Measurements from ENCODE around the gene SLC7A8.

The SLC7A8 gene

GRCh38 chr14:23091294-23092225, 91.9 kb downstream of the SLC7A8 start:
- Histone ChIP-seq H3K9me3 (ENCODE audit: insufficient read depth, low read length, severe bottlenecking) (no peaks in the 10 kb centered on the region), H3K79me2 (ENCODE audit: insufficient read depth, low read length) (peaks cover 84% of the 10 kb centered on the region), H3K4me3 (ENCODE audit: low read depth in 1 of 2, low read length in 2 of 2) (no peak overlapping the region), H2AFZ (ENCODE audit: low read depth, low read length) (no peak overlapping the region), H3K4me1 (ENCODE audit: insufficient read depth, low read length) (peaks cover 21% of the 10 kb centered on the region), H3K9ac (ENCODE audit: low read depth, low read length) (no peak overlapping the region), H4K20me1 (ENCODE audit: insufficient read depth, low read length) (peaks cover 34% of the 10 kb centered on the region), H3K36me3 (ENCODE audit: insufficient read depth, low read length) (peaks cover 73% of the 10 kb centered on the region), H3K4me2 (ENCODE audit: insufficient read depth, low read length) (no peak overlapping the region), H3K27ac (ENCODE audit: low read length) (no peak overlapping the region), H3K27me3 (ENCODE audit: insufficient read depth, low read length, poor library complexity) (no peaks in the 10 kb centered on the region)
- ATAC-seq (ENCODE audit: insufficient read depth, low read depth) (no peak), DNase-seq (no peak)
- TF ChIP-seq, protein P1, sequence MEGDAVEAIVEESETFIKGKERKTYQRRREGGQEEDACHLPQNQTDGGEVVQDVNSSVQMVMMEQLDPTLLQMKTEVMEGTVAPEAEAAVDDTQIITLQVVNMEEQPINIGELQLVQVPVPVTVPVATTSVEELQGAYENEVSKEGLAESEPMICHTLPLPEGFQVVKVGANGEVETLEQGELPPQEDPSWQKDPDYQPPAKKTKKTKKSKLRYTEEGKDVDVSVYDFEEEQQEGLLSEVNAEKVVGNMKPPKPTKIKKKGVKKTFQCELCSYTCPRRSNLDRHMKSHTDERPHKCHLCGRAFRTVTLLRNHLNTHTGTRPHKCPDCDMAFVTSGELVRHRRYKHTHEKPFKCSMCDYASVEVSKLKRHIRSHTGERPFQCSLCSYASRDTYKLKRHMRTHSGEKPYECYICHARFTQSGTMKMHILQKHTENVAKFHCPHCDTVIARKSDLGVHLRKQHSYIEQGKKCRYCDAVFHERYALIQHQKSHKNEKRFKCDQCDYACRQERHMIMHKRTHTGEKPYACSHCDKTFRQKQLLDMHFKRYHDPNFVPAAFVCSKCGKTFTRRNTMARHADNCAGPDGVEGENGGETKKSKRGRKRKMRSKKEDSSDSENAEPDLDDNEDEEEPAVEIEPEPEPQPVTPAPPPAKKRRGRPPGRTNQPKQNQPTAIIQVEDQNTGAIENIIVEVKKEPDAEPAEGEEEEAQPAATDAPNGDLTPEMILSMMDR (IDR thresholded peaks at IDR 0.05; ENCODE audit: borderline replicate concordance, extremely low read depth, low read length, poor library complexity, severe bottlenecking) = no peak
- TF ChIP-seq EZH2 (IDR thresholded peaks at IDR 0.05; ENCODE audit: borderline replicate concordance, low read depth, low read length, severe bottlenecking) = no peak

DNA sequence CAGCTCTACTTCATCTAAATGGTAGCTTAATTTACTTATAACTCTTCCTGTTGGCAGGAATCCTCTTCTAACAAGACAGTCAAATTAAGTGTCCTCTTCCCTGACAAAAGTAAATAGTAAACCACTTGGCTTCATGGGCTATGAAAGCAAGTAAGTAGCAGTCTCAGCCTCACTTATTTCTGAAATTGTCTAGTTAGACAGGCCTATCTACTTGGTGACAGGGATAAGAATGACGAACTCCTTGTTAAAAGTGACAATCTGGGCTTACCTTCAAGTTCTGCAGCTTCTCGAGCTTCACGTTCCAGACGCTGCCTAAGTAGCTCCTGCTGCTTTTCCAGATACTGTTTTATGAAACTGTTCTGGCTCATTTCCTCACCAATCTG, 93.2 kb downstream of the SLC7A8 start:
- DNase-seq = no peak
- Histone ChIP-seq H3K79me2 (ENCODE audit: insufficient read depth, low read length) (peaks cover 82% of the 10 kb centered on the region), H3K9me3 (ENCODE audit: insufficient read depth, low read length, severe bottlenecking) (no peaks in the 10 kb centered on the region), H3K9ac (ENCODE audit: low read depth, low read length) (no peak overlapping the region), H2AFZ (ENCODE audit: low read depth, low read length) (no peak overlapping the region), H3K27me3 (ENCODE audit: insufficient read depth, low read length, poor library complexity) (no peaks in the 10 kb centered on the region), H4K20me1 (ENCODE audit: insufficient read depth, low read length) (peaks cover 36% of the 10 kb centered on the region), H3K4me1 (ENCODE audit: insufficient read depth, low read length) (peaks cover 15% of the 10 kb centered on the region), H3K4me3 (ENCODE audit: low read depth in 1 of 2, low read length in 2 of 2) (no peak overlapping the region), H3K36me3 (ENCODE audit: insufficient read depth, low read length) (peaks cover 87% of the 10 kb centered on the region), H3K4me2 (ENCODE audit: insufficient read depth, low read length) (no peak overlapping the region), H3K27ac (ENCODE audit: low read length) (no peak overlapping the region)
- no peak for ATAC-seq (ENCODE audit: insufficient read depth, low read depth)
- TF ChIP-seq, protein P1 (IDR thresholded peaks at IDR 0.05; ENCODE audit: borderline replicate concordance, extremely low read depth, low read length, poor library complexity, severe bottlenecking) = no peak
- TF ChIP-seq EZH2 (IDR thresholded peaks at IDR 0.05; ENCODE audit: borderline replicate concordance, low read depth, low read length, severe bottlenecking) = no peak

DNA sequence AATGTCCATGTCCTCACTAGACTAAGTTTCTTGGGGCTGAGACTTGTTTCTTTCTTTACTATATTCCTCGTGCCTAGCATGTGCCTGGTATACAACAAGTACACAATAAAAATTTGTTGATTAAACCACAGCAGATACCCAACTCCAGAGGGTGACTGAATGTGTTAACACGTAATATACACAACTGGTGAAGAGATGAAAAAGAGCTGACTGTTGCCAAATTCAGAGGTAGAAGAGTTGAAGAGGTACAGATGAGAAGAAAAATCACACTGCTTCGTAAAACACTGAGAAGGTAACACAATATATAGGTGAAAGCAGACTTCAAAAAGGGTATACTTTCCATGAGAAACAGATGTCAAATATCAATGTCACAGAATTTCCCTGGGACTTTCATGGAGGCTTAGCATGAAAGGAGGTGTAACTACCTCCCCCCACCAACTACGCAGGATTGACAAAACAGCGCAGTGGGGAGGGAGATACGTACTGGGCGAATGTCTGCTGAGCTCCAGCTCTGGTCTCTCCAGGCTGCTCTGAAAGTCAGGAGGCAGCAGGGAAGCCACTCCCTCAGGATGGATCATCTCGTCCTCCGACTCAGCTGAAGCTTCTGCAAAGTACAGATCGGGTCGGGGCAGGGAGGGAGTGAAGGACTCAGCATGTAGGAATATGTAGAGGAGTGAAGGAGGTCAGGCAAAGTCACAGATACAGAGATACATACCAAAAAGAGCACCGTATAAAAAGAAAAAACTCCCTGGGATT, 93.8 kb downstream of the SLC7A8 start:
- DNase-seq (no peak), ATAC-seq (ENCODE audit: insufficient read depth, low read depth) (no peak)
- peaks cover 15% of the 10 kb centered on the region for H3K4me1 ChIP-seq (ENCODE audit: insufficient read depth, low read length)
- H3K27ac ChIP-seq (ENCODE audit: low read length) = no peak overlapping the region
- H3K27me3 ChIP-seq (ENCODE audit: insufficient read depth, low read length, poor library complexity) = no peaks in the 10 kb centered on the region
- no peak overlapping the region for H3K4me2 ChIP-seq (ENCODE audit: insufficient read depth, low read length)
- H3K79me2 ChIP-seq (ENCODE audit: insufficient read depth, low read length) = peaks cover 85% of the 10 kb centered on the region
- no peak overlapping the region for H2AFZ ChIP-seq (ENCODE audit: low read depth, low read length)
- no peak overlapping the region for H3K4me3 ChIP-seq (ENCODE audit: low read depth in 1 of 2, low read length in 2 of 2)
- H4K20me1 ChIP-seq (ENCODE audit: insufficient read depth, low read length) = peaks cover 36% of the 10 kb centered on the region
- H3K36me3 ChIP-seq (ENCODE audit: insufficient read depth, low read length) = peaks cover 91% of the 10 kb centered on the region
- TF ChIP-seq, protein P1 (IDR thresholded peaks at IDR 0.05; ENCODE audit: borderline replicate concordance, extremely low read depth, low read length, poor library complexity, severe bottlenecking) = no peak
- no peak for TF ChIP-seq EZH2 (IDR thresholded peaks at IDR 0.05; ENCODE audit: borderline replicate concordance, low read depth, low read length, severe bottlenecking)
- no peak overlapping the region for H3K9ac ChIP-seq (ENCODE audit: low read depth, low read length)
- H3K9me3 ChIP-seq (ENCODE audit: insufficient read depth, low read length, severe bottlenecking) = no peaks in the 10 kb centered on the region

Measured in DND-41 (cell line).